ENCODE results near the gene SSTR1. TPM values are rescaled to one million over a fixed set of nuclear protein-coding genes. Genes with fewer than 3 reads are reported as not detected.
"Not testable (repeated sequence)": the region's sequence is repeated elsewhere in the genome, so short reads cannot be mapped to it uniquely, and the experiment has no call there.

Gene SSTR1
- polyA plus RNA-seq (2013, experiment 1 of 2; ENCODE audit: insufficient read length), result 1.7 TPM
- 2.5 TPM for polyA plus RNA-seq (2013, experiment 2 of 2; ENCODE audit: insufficient read length)

GRCh38 chr14:38207736-38208617, at the start of gene SSTR1:
Gene SSTR1 (plus strand): TSS chr14:38207904. CDS start chr14:38209390, 1,486 bp downstream.
- peak; percentile 5 for DNase-seq

GRCh38 chr14:38158468-38158867, 49.2 kb upstream of the SSTR1 start:
- peak; percentile 34 for DNase-seq

GRCh38 chr14:38168416-38168815, 39.3 kb upstream of the SSTR1 start:
- no peak for DNase-seq

GRCh38 chr14:38171197-38171596, 36.5 kb upstream of the SSTR1 start:
- DNase-seq, result no peak

GRCh38 chr14:38174711-38175110, 33.0 kb upstream of the SSTR1 start:
- no peak for DNase-seq

GRCh38 chr14:38175658-38176057, 32.0 kb upstream of the SSTR1 start:
- DNase-seq, result no peak

- no peak for DNase-seq
Observed at GRCh38 chr14:38176379-38176778, 31.3 kb upstream of the SSTR1 start.

- no peak for DNase-seq
Observed at GRCh38 chr14:38184132-38184531, 23.6 kb upstream of the SSTR1 start.

GRCh38 chr14:38185671-38186070, 22.0 kb upstream of the SSTR1 start:
- DNase-seq, result no peak

GRCh38 chr14:38186216-38186615, 21.5 kb upstream of the SSTR1 start:
- peak; percentile 15 for DNase-seq

GRCh38 chr14:38187528-38187927, 20.2 kb upstream of the SSTR1 start:
- DNase-seq, result no peak

GRCh38 chr14:38189930-38190726, 17.6 kb upstream of the SSTR1 start:
- DNase-seq, result no peak

GRCh38 chr14:38190846-38191245, 16.9 kb upstream of the SSTR1 start:
- DNase-seq, result not testable (repeated sequence)

GRCh38 chr14:38191491-38191890, 16.2 kb upstream of the SSTR1 start:
- not testable (repeated sequence) for DNase-seq

- DNase-seq, result peak; percentile 45
Observed at GRCh38 chr14:38197001-38197783, 10.5 kb upstream of the SSTR1 start.

- DNase-seq, result peak; percentile 54
Observed at GRCh38 chr14:38197784-38198335, 9.8 kb upstream of the SSTR1 start.

- DNase-seq, result no peak
Observed at GRCh38 chr14:38198425-38198824, 9.3 kb upstream of the SSTR1 start.

GRCh38 chr14:38199076-38199475, 8.6 kb upstream of the SSTR1 start:
- no peak for DNase-seq

GRCh38 chr14:38199739-38200138, 8.0 kb upstream of the SSTR1 start:
- DNase-seq, result peak; percentile 4

GRCh38 chr14:38201137-38201828, 6.4 kb upstream of the SSTR1 start:
- no peak for DNase-seq

- no peak for DNase-seq
Observed at GRCh38 chr14:38202444-38203191, 5.1 kb upstream of the SSTR1 start.

Measured in fibroblast of skin of back (primary cell).